Testis (tissue), 3 donors: ENCODE measurements around the gene DNER. TPM values are rescaled to one million over a fixed set of nuclear protein-coding genes. Genes with fewer than 3 reads are reported as not detected.

Experiments
- DNase-seq: peaks from one replicate; pipeline ENCODE4 v3.0.0-alpha.2; 2019
- H3K27ac ChIP-seq, 2 donors: fragments of 200-600 bp; sonication (generic); one replicate each; pipeline ENCODE4 v1.5.1; 2019
- H3K27me3 ChIP-seq: fragments of 200-600 bp; sonication (generic); one replicate; pipeline ENCODE4 v1.5.1; 2019
- H3K36me3 ChIP-seq: fragments of 200-600 bp; sonication (generic); one replicate; pipeline ENCODE4 v1.5.1; 2017; ENCODE audit warnings: low read depth; ENCODE audit errors: missing control alignments
- H3K4me1 ChIP-seq: fragments of 200-600 bp; sonication (generic); one replicate; pipeline ENCODE4 v1.5.1; 2019
- H3K4me3 ChIP-seq, 2 donors: fragments of 200-600 bp; sonication (generic); one replicate each; pipeline ENCODE4 v1.5.1; 2017 to 2019
- H3K9me3 ChIP-seq: fragments of 200-600 bp; sonication (generic); one replicate; pipeline ENCODE4 v1.5.1; 2017
- CTCF ChIP-seq, 3 experiments: fragments of 450-650 bp in 2 of 3; fragments of 200-600 bp in 1 of 3; sonication (generic) in 1 of 3; IDR thresholded peaks; one replicate each; pipeline ENCODE4 v1.5.1; 2016 to 2019; ENCODE audit warnings: antibody characterized with exemption in 3 of 3, mild to moderate bottlenecking in 2 of 3, moderate library complexity in 1 of 3
- POLR2A ChIP-seq: fragments of 450-650 bp; IDR thresholded peaks from one replicate; pipeline ENCODE4 v1.6.1; 2017; ENCODE audit warnings: antibody characterized with exemption, mild to moderate bottlenecking, moderate library complexity
- WGBS, 2 donors: methylation state at CpG; one replicate each; pipeline ENCODE4 v1.1.5; 2018; 5-methylcytosine and 5-hydroxymethylcytosine counted together
- intact Hi-C: fragments of 100-400 bp; cut with DNase I; formaldehyde crosslinking; loops from one replicate; pipeline ENCODE4 v1.15.1; 2023; ENCODE audit warnings: low total_unique reads
- polyA plus RNA-seq: library from polyadenylated mRNA; stranded (reverse); fragments of 350-450 nt; fragmentation: Illumina TruSeq; extraction: RNeasy Lipid Tissue Mini Kit (QIAGEN cat#74804); gene quantifications from one replicate; pipeline ENCODE4 v1.2.3, GENCODE V29; 2014; ENCODE audit warnings: low read depth, low replicate concordance; ENCODE audit not compliant: insufficient read depth
- total RNA-seq, 2 donors: library from RNA; depleted of rRNA; stranded (reverse); fragments of >200 nt; gene quantifications; one replicate each; pipeline ENCODE4 v1.2.3, GENCODE V29; 2016

DNER gene
- total and polyA plus RNA-seq, 3 donors from 2014 or later: 2.0 to 4.8 (median 2.9) TPM

- TF ChIP-seq POLR2A (no peak), CTCF (IDR thresholded peaks at IDR 0.05) (no peak)
- 40 to 43% methylated on average over 8 of the region's 8 CpGs for WGBS, 2 donors
- H3K27ac ChIP-seq: peak overlapping the region in 1 of 2 donors; percentile 27
- no peaks in the 10 kb centered on the region for H3K4me1 ChIP-seq
- H3K36me3 ChIP-seq: no peaks in the 10 kb centered on the region
- DNase-seq: peak; percentile 26
- H3K27me3 ChIP-seq: no peaks in the 10 kb centered on the region
- intact Hi-C loops: no loop called here
- no peak overlapping the region for H3K4me3 ChIP-seq
- no peaks in the 10 kb centered on the region for H3K9me3 ChIP-seq
Observed at GRCh38 chr2:229485857-229486256, 228.5 kb downstream of the DNER start.

- TF ChIP-seq CTCF (IDR thresholded peaks at IDR 0.05) (no peak), POLR2A (no peak)
- Histone ChIP-seq H3K27me3 (no peaks in the 10 kb centered on the region), H3K9me3 (no peaks in the 10 kb centered on the region), H3K36me3 (no peaks in the 10 kb centered on the region), H3K4me3 (no peak overlapping the region), H3K4me1 (no peaks in the 10 kb centered on the region), H3K27ac (no peak overlapping the region)
- intact Hi-C loops: no loop called here
- 74 to 87% methylated on average over 4 of the region's 4 CpGs for WGBS, 2 donors
- DNase-seq: no peak
Observed at GRCh38 chr2:229477269-229477755, 237.0 kb downstream of the DNER start.

GRCh38 chr2:229475778-229476177 lies 238.6 kb downstream of the DNER start:
- intact Hi-C loops: no loop called here
- Histone ChIP-seq H3K36me3 (no peaks in the 10 kb centered on the region), H3K9me3 (no peaks in the 10 kb centered on the region), H3K27me3 (no peaks in the 10 kb centered on the region), H3K4me3 (no peak overlapping the region), H3K4me1 (no peaks in the 10 kb centered on the region), H3K27ac (no peak overlapping the region)
- WGBS, 2 donors: 66 to 72% methylated on average over 6 to 7 of the region's 7 CpGs
- no peak for TF ChIP-seq POLR2A
- no peak for DNase-seq

GRCh38 chr2:229474125-229474524 lies 240.2 kb downstream of the DNER start:
- H3K36me3 ChIP-seq: no peaks in the 10 kb centered on the region
- no peaks in the 10 kb centered on the region for H3K9me3 ChIP-seq
- no peak overlapping the region for H3K4me3 ChIP-seq
- no peaks in the 10 kb centered on the region for H3K4me1 ChIP-seq
- H3K27me3 ChIP-seq: no peaks in the 10 kb centered on the region
- no peak for TF ChIP-seq CTCF (IDR thresholded peaks at IDR 0.05)
- no peak for TF ChIP-seq POLR2A
- 83 to 86% methylated on average over 4 of the region's 4 CpGs for WGBS, 2 donors
- DNase-seq: no peak
- intact Hi-C loops: no loop called here
- H3K27ac ChIP-seq: no peak overlapping the region

GRCh38 chr2:229470781-229471180 lies 243.6 kb downstream of the DNER start:
- WGBS, 2 donors: 92 to 95% methylated on average over 2 of the region's 2 CpGs
- no peaks in the 10 kb centered on the region for H3K36me3 ChIP-seq
- H3K9me3 ChIP-seq: no peaks in the 10 kb centered on the region
- TF ChIP-seq POLR2A: no peak
- no peak for TF ChIP-seq CTCF (IDR thresholded peaks at IDR 0.05)
- no peaks in the 10 kb centered on the region for H3K4me1 ChIP-seq
- H3K27ac ChIP-seq: no peak overlapping the region
- no peak overlapping the region for H3K4me3 ChIP-seq
- intact Hi-C loops: no loop called here
- no peaks in the 10 kb centered on the region for H3K27me3 ChIP-seq
- no peak for DNase-seq
